Osteoblast (primary cell): Measurements from ENCODE around the gene ATXN7L1. TPM values are rescaled to one million over a fixed set of nuclear protein-coding genes. Genes with fewer than 3 reads are reported as not detected.
A peak's percentile ranks its signal among the peaks of the same experiment; 100 is the strongest.

ENCODE experiments used
- DNase-seq: peaks from one replicate; pipeline ENCODE4 v3.0.0; 2011; ENCODE audit warnings: low spot score, mixed read lengths; ENCODE audit not compliant: insufficient read length; ENCODE audit errors: missing footprints
- H2AFZ ChIP-seq: 2 replicates; pipeline ENCODE4 v1.6.0; 2011; ENCODE audit warnings: mild to moderate bottlenecking, low read length
- H3K27ac ChIP-seq: 2 replicates; pipeline ENCODE4 v1.5.1; 2011; ENCODE audit warnings: mild to moderate bottlenecking, low read depth, low read length, moderate library complexity
- H3K27me3 ChIP-seq: 2 replicates; pipeline ENCODE4 v1.6.0; 2012; ENCODE audit warnings: mild to moderate bottlenecking, control low read depth, inconsistent platforms, low read length, moderate library complexity; ENCODE audit not compliant: insufficient read depth
- H3K36me3 ChIP-seq: 2 replicates; pipeline ENCODE4 v1.5.1; 2011; ENCODE audit warnings: mild to moderate bottlenecking, low read length, control low read depth, moderate library complexity; ENCODE audit not compliant: insufficient read depth
- H3K4me1 ChIP-seq: 2 replicates; pipeline ENCODE4 v1.5.1; 2011; ENCODE audit warnings: mild to moderate bottlenecking, low read length, control low read depth, moderate library complexity; ENCODE audit not compliant: insufficient read depth
- H3K4me2 ChIP-seq: 2 replicates; pipeline ENCODE4 v1.6.0; 2011; ENCODE audit warnings: mild to moderate bottlenecking, low read length; ENCODE audit not compliant: insufficient read depth
- H3K4me3 ChIP-seq: fragments of 200-600 bp; sonication (generic); 3 replicates; pipeline ENCODE4 v1.5.1; 2012; ENCODE audit warnings: mild to moderate bottlenecking, low read length, inconsistent platforms; ENCODE audit not compliant: insufficient read depth
- H3K79me2 ChIP-seq: 2 replicates; pipeline ENCODE4 v1.6.0; 2012; ENCODE audit warnings: mild to moderate bottlenecking, low read length, control low read depth, inconsistent platforms; ENCODE audit not compliant: insufficient read depth
- H3K9me3 ChIP-seq: 2 replicates; pipeline ENCODE4 v1.5.1; 2011; ENCODE audit warnings: low read depth, low read length, control low read depth
- H4K20me1 ChIP-seq: 2 replicates; pipeline ENCODE4 v1.6.0; 2012; ENCODE audit warnings: mild to moderate bottlenecking, low read length, control low read depth; ENCODE audit not compliant: insufficient read depth
- total RNA-seq: library from RNA; depleted of rRNA; stranded (reverse); fragments of >200 nt; gene quantifications from 2 replicates; pipeline ENCODE4 v1.2.3, GENCODE V29; 2012
- TF ChIP-seq, protein P1 (sequence below): IDR thresholded peaks from 2 replicates; pipeline ENCODE4 v1.5.1; 2011; ENCODE audit warnings: mild to moderate bottlenecking, low read depth, low read length, moderate library complexity; ENCODE audit errors: extremely low read depth

ATXN7L1 gene
- total RNA-seq, 1 donor: 9.0 TPM

DNA sequence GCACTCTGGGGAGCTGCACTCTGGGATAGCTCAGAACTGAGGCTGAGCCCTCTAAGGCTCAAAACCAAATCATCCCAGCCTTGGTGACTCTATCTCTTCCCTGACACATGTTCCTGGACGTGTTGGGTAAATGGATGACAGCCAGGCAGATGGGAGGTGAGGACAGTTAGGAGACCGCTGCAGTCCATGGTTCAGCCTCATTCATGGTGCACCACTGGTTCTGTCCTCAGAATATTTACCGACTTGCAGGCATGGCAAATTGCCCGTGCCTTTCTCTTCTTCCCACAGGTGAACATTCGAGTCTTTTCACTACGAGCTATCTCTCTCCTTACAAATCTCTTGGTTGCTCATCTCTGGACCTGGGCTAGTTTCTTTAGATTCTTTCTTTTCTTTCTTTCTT is 214.8 kb downstream of the ATXN7L1 start:
- no peak overlapping the region for H3K4me3 ChIP-seq
- no peaks in the 10 kb centered on the region for H3K79me2 ChIP-seq

DNA sequence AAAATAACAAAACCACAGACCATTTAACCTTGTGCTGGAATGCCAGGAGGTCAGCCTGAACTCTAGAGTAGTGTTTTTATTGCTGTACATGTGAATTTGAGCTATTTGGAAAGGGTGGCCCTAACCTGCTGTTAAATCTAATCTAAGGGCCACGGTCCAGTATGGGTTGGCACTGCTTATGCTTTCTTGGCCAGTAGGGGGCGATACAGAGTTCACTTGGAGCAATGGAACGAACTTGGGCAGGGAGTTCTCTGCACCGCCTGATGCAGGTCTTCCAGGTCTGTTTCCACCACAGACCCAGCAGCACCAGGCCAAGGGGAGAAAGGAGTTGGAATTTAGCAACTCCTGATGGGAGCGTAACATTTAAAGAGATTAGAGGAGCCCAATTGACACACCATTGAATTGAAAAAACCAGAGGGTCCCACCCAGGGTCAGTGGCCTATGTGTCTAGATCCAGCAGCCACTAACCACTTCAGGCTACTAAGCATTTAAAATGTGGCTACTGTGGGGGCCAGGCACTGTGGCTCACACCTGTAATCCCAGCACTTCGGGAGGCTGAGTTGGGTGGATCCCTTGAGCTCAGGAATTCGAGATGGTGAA is 219.4 kb downstream of the ATXN7L1 start:
- TF ChIP-seq, protein P1, sequence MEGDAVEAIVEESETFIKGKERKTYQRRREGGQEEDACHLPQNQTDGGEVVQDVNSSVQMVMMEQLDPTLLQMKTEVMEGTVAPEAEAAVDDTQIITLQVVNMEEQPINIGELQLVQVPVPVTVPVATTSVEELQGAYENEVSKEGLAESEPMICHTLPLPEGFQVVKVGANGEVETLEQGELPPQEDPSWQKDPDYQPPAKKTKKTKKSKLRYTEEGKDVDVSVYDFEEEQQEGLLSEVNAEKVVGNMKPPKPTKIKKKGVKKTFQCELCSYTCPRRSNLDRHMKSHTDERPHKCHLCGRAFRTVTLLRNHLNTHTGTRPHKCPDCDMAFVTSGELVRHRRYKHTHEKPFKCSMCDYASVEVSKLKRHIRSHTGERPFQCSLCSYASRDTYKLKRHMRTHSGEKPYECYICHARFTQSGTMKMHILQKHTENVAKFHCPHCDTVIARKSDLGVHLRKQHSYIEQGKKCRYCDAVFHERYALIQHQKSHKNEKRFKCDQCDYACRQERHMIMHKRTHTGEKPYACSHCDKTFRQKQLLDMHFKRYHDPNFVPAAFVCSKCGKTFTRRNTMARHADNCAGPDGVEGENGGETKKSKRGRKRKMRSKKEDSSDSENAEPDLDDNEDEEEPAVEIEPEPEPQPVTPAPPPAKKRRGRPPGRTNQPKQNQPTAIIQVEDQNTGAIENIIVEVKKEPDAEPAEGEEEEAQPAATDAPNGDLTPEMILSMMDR: peak; percentile 69
- H3K79me2 ChIP-seq: no peaks in the 10 kb centered on the region
- no peaks in the 10 kb centered on the region for H3K9me3 ChIP-seq
- H3K4me1 ChIP-seq: no peaks in the 10 kb centered on the region
- no peaks in the 10 kb centered on the region for H3K36me3 ChIP-seq
- no peak for DNase-seq
- no peak overlapping the region for H3K4me2 ChIP-seq
- H2AFZ ChIP-seq: no peak overlapping the region
- peaks cover 30% of the 10 kb centered on the region for H4K20me1 ChIP-seq
- no peak overlapping the region for H3K4me3 ChIP-seq
- H3K27ac ChIP-seq: no peak overlapping the region
- H3K27me3 ChIP-seq: no peaks in the 10 kb centered on the region

More for the DNA sequence above, 214.8 kb downstream of the ATXN7L1 start:
- Histone ChIP-seq H3K27me3 (no peaks in the 10 kb centered on the region), H3K9me3 (no peaks in the 10 kb centered on the region), H3K4me1 (no peaks in the 10 kb centered on the region), H3K36me3 (peaks cover 3% of the 10 kb centered on the region), H3K4me2 (no peak overlapping the region), H2AFZ (no peak overlapping the region), H3K27ac (no peak overlapping the region), H4K20me1 (peaks cover 22% of the 10 kb centered on the region)
- TF ChIP-seq, protein P1: no peak
- DNase-seq: no peak

DNA sequence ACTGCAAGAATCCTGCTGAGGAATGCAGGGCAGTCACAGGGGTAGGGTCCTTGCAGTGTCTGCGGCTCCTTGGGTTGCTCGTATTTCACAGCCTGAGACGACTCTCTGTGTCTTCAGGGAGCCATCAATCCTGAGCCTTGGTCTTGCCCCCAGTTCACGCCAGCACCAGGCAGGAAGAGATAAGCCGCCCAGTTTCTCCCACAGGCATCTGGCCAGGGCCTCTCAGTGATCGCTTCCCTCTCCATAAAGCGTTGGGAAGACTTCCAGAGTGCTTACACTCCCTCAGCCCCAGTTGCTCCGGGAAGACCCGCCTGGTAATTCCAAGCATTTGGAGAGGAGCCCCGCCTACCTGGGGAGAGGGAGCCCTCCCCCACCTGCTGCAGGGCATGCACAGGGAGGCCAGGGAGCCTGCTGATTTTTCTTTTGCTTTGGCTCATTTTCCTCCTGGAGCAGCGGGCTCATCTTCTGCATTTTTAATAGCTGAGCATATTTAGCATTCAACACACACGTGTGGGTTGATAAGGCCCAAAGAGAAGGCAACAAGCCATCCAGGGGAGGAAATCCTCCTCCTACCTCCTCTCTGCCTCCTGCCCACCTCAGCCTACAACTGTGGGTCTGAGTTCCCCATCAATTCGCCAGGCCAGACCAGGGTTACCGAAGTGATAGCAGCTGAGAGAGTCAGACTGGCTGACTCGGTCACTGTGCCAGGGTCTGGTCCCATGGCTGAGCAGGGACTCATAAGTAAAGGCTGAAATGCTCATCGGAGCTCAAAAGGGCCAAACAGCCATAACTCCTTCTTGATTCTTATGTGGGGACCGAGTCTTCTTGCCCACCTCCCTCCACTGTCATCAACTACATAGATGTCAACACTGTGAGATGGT is 220.7 kb downstream of the ATXN7L1 start:
- H3K79me2 ChIP-seq: no peaks in the 10 kb centered on the region
- no peaks in the 10 kb centered on the region for H3K9me3 ChIP-seq
- no peak overlapping the region for H2AFZ ChIP-seq
- H4K20me1 ChIP-seq: peaks cover 33% of the 10 kb centered on the region
- H3K27me3 ChIP-seq: no peaks in the 10 kb centered on the region
- H3K4me2 ChIP-seq: no peak overlapping the region
- H3K36me3 ChIP-seq: no peaks in the 10 kb centered on the region
- TF ChIP-seq, protein P1: no peak
- H3K4me1 ChIP-seq: no peaks in the 10 kb centered on the region
- no peak for DNase-seq
- no peak overlapping the region for H3K27ac ChIP-seq
- H3K4me3 ChIP-seq: no peak overlapping the region

DNA sequence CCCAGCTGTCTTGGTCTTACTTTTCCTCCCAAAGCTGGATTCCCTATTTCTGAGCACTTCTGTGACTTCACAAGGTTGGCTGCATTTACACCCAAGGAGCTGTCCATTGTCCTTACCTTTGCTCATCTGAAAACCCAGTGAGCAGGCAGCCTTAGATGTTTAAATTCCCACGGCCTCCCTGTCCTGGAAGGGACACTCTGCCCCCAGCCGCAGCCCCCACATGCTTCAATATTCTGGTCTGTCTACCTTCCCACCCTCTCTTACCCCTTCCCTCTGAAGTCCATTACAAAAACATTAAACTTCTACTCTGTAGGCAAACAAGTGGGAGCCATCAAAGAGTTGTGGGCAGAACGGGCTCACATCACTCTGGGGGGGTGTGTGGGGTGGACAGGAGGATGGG is 221.3 kb downstream of the ATXN7L1 start:
- H3K4me1 ChIP-seq: peaks cover 4% of the 10 kb centered on the region
- H3K27ac ChIP-seq: no peak overlapping the region
- H3K4me2 ChIP-seq: no peak overlapping the region
- TF ChIP-seq, protein P1: no peak
- H3K36me3 ChIP-seq: no peaks in the 10 kb centered on the region
- no peak for DNase-seq
- H3K79me2 ChIP-seq: no peaks in the 10 kb centered on the region
- no peaks in the 10 kb centered on the region for H3K9me3 ChIP-seq
- H4K20me1 ChIP-seq: peaks cover 33% of the 10 kb centered on the region
- no peak overlapping the region for H2AFZ ChIP-seq
- H3K27me3 ChIP-seq: no peaks in the 10 kb centered on the region
- H3K4me3 ChIP-seq: no peak overlapping the region
